Panc1 (cell line): ENCODE data around the gene LYSMD3. TPM values are rescaled to one million over a fixed set of nuclear protein-coding genes. Genes with fewer than 3 reads are reported as not detected.

Experiments used
- ATAC-seq: fragments of 200-7000 bp; cut with Tn5 transposase; 2 replicates; pipeline ENCODE4 v1.9.1; 2020; ENCODE audit warnings: mild to moderate bottlenecking, moderate library complexity
- BruUV-seq: library from RNA; stranded (reverse); fragments of 400-500 nt; replicated peaks from 2 replicates; lab custom pipeline; 2021; lab: Mats Ljungman, UMichigan
- CTCF ChIA-PET: fragments of 300-600 bp; sonication (Branson Sonifier 250); formaldehyde crosslinking; loops from one replicate; lab custom pipeline; 2022; ENCODE audit warnings: antibody characterized with exemption; lab: Charles Lee
- POLR2A ChIA-PET: fragments of 300-600 bp; sonication (Branson Sonifier 250); formaldehyde crosslinking; loops from one replicate; lab custom pipeline; 2022; ENCODE audit warnings: antibody characterized with exemption; lab: Charles Lee
- DNase-seq: peaks from one replicate; pipeline ENCODE4 v3.0.0-alpha.2; 2010; ENCODE audit warnings: low read depth, low spot score
- H3K27ac ChIP-seq: 2 replicates; pipeline ENCODE4 v1.5.1; 2011; ENCODE audit warnings: mild to moderate bottlenecking, low read length, inconsistent platforms
- H3K27me3 ChIP-seq: fragments of 200-500 bp; sonication (Bioruptor generic); 2 replicates; pipeline ENCODE4 v1.6.0; 2014; ENCODE audit warnings: low read length, inconsistent platforms; ENCODE audit not compliant: control insufficient read depth, insufficient read depth
- H3K36me3 ChIP-seq: fragments of 200-500 bp; sonication (Bioruptor generic); 2 replicates; pipeline ENCODE4 v1.5.1; 2014; ENCODE audit warnings: inconsistent platforms, mild to moderate bottlenecking, low read length, moderate library complexity; ENCODE audit not compliant: control insufficient read depth, insufficient read depth
- H3K4me1 ChIP-seq: 2 replicates; pipeline ENCODE4 v1.5.1; 2011; ENCODE audit warnings: inconsistent platforms, mild to moderate bottlenecking, low read length, moderate library complexity; ENCODE audit not compliant: control insufficient read depth, insufficient read depth
- H3K4me3 ChIP-seq, 2 experiments: 2 replicates each; pipeline ENCODE4 v1.5.1; 2011 to 2012; ENCODE audit warnings: low read depth in 2 of 2, low read length in 2 of 2, mild to moderate bottlenecking in 2 of 2, inconsistent platforms in 1 of 2, moderate library complexity in 1 of 2
- H3K9me3 ChIP-seq: fragments of 200-500 bp; sonication (Bioruptor generic); 2 replicates; pipeline ENCODE4 v1.5.1; 2014; ENCODE audit warnings: low read depth, mild to moderate bottlenecking, inconsistent platforms, low read length, moderate library complexity; ENCODE audit not compliant: control insufficient read depth, insufficient read depth
- POLR2AphosphoS5 ChIP-seq: IDR thresholded peaks from 2 replicates; pipeline ENCODE4 v1.6.1; 2012; ENCODE audit warnings: mild to moderate bottlenecking, low read depth, low read length, moderate library complexity
- SIN3A ChIP-seq: IDR thresholded peaks from 2 replicates; pipeline ENCODE4 v1.6.1; 2012; ENCODE audit warnings: low read depth, mild to moderate bottlenecking, low read length, moderate library complexity, borderline replicate concordance; ENCODE audit not compliant: insufficient read depth
- in situ Hi-C: cut with HindIII; loops from 2 replicates; pipeline ENCODE4 v1.10.0; 2016; ENCODE audit warnings: low sequenced_read_pairs, low pct_unique_long_range_greater_than_20kb
- intact Hi-C: fragments of 100-400 bp; cut with micrococcal nuclease; formaldehyde crosslinking; loops from one replicate; pipeline ENCODE4 v1.10.0; 2022; ENCODE audit not compliant: unreplicated experiment
- total RNA-seq: library from RNA; stranded (reverse); gene quantifications from one replicate; pipeline ENCODE4 v1.2.1, GENCODE V29; 2021; ENCODE audit not compliant: unreplicated experiment
- TF ChIP-seq, protein P1 (sequence below): fragments of 450-650 bp; IDR thresholded peaks from 2 replicates; pipeline ENCODE4 v1.5.1; 2017; ENCODE audit warnings: mild to moderate bottlenecking
- TF ChIP-seq, protein P2 (sequence below), 2 experiments: IDR thresholded peaks; 2 replicates each; pipeline ENCODE4 v1.6.1; 2011 to 2012; ENCODE audit warnings: low read depth in 2 of 2, control low read depth in 1 of 2, low read length in 1 of 2, mild to moderate bottlenecking in 1 of 2, moderate library complexity in 1 of 2; ENCODE audit not compliant: insufficient read depth in 1 of 2

LYSMD3 gene
- total RNA-seq, 1 experiment from 2014 or later, result 16.0 TPM

DNA sequence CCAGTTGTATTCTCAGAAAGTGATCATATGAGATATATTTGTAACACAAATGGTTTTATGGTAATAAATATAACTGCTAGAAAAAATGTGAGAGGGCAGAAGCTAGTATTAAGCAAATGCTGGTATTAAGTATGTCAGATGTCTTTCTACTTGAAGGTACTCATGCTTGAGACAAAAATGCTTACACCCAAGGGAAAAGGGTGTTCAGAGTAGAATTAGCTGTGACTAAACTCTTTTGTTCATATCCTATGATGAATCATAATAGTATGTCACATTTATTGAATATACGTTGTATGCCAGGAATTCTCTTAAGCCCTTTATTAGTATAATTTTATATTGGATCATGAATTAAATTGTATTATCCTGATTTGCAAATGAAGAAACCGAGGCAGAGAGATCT lies 31.4 kb upstream of the LYSMD3 start:
- no TSS peak for BruUV-seq
- Histone ChIP-seq H3K4me3 (no peak overlapping the region), H3K9me3 (no peaks in the 10 kb centered on the region), H3K27ac (no peak overlapping the region), H3K36me3 (no peaks in the 10 kb centered on the region; the same call in 1 of the 2 replicates), H3K27me3 (peaks cover 47% of the 10 kb centered on the region), H3K4me1 (no peaks in the 10 kb centered on the region)
- POLR2A ChIA-PET, result no interaction called here
- DNase-seq (no peak), ATAC-seq (no peak)
- CTCF ChIA-PET, result no interaction called here
- in situ Hi-C loops (no loop called here), intact Hi-C loops (loop anchor here (10.0 kb wide), 1 partner anchor 214 kb away; no protein-coding TSS in a partner anchor)
- TF ChIP-seq, protein P1, sequence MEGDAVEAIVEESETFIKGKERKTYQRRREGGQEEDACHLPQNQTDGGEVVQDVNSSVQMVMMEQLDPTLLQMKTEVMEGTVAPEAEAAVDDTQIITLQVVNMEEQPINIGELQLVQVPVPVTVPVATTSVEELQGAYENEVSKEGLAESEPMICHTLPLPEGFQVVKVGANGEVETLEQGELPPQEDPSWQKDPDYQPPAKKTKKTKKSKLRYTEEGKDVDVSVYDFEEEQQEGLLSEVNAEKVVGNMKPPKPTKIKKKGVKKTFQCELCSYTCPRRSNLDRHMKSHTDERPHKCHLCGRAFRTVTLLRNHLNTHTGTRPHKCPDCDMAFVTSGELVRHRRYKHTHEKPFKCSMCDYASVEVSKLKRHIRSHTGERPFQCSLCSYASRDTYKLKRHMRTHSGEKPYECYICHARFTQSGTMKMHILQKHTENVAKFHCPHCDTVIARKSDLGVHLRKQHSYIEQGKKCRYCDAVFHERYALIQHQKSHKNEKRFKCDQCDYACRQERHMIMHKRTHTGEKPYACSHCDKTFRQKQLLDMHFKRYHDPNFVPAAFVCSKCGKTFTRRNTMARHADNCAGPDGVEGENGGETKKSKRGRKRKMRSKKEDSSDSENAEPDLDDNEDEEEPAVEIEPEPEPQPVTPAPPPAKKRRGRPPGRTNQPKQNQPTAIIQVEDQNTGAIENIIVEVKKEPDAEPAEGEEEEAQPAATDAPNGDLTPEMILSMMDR, result no peak
- TF ChIP-seq POLR2AphosphoS5, result no peak
- TF ChIP-seq, protein P2, sequence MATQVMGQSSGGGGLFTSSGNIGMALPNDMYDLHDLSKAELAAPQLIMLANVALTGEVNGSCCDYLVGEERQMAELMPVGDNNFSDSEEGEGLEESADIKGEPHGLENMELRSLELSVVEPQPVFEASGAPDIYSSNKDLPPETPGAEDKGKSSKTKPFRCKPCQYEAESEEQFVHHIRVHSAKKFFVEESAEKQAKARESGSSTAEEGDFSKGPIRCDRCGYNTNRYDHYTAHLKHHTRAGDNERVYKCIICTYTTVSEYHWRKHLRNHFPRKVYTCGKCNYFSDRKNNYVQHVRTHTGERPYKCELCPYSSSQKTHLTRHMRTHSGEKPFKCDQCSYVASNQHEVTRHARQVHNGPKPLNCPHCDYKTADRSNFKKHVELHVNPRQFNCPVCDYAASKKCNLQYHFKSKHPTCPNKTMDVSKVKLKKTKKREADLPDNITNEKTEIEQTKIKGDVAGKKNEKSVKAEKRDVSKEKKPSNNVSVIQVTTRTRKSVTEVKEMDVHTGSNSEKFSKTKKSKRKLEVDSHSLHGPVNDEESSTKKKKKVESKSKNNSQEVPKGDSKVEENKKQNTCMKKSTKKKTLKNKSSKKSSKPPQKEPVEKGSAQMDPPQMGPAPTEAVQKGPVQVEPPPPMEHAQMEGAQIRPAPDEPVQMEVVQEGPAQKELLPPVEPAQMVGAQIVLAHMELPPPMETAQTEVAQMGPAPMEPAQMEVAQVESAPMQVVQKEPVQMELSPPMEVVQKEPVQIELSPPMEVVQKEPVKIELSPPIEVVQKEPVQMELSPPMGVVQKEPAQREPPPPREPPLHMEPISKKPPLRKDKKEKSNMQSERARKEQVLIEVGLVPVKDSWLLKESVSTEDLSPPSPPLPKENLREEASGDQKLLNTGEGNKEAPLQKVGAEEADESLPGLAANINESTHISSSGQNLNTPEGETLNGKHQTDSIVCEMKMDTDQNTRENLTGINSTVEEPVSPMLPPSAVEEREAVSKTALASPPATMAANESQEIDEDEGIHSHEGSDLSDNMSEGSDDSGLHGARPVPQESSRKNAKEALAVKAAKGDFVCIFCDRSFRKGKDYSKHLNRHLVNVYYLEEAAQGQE (IDR thresholded peaks at IDR 0.05; ENCODE audit: insufficient read depth in 1 of 2, low read depth in 2 of 2, low read length in 1 of 2), result no peak

DNA sequence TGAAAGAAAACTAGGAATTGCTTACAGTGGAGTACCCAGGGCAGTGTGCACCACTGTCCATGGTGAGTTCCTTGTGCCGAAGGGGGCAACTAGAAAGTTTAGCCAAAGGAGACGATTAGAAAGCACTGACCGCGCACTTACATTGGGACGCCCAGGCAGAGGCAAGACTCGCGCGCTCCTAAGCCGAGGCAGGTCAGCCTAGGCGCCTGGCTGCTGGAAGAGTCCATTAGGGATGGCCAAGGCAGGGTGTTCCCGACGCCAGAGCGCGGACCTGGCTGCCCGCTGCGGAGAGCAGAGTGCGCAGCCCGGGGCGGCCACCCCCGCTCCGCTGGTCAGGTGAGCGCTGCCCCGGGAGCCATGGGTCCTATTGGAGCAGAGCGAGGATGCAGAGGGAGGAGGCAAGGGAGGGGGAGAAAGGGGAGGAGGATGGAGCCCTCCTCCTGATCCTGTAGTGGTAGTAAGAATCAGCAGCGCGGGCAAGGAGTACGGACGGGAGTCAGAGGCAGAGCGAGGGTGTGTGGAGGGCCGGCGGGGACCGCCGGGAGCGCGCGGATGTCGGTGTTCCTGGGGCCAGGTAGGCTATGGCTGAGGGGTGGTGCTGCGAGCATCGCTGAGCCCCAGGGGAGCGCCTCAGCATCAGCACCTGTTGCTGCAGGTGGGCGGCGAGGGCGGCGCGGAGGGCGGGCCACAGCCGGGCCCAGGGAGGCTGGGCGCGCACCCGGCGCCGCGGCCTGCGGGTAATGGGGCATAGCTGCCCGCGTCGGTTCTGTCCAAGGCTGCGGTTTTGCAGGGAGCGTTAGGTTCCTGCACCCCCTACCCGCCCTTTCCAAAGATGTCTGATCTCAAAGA lies 29.2 kb upstream of the LYSMD3 start, which contains the start of gene ADGRV1:
Gene ADGRV1, plus strand, starts transcription at position 454 of the 849 bp plus-strand sequence. Its CDS starts 99 bp downstream, at position 553.
- no peak for DNase-seq
- TF ChIP-seq, protein P2 (IDR thresholded peaks at IDR 0.05; ENCODE audit: insufficient read depth in 1 of 2, low read depth in 2 of 2, low read length in 1 of 2), result no peak
- TF ChIP-seq, protein P1, result no peak
- TF ChIP-seq SIN3A, result no peak
- no peak for TF ChIP-seq POLR2AphosphoS5
- H3K27ac ChIP-seq, result no peak within 1 kb of the TSS
- intact Hi-C loops (no loop called here), in situ Hi-C loops (no loop called here)
- H3K9me3 ChIP-seq, result no peaks in the 10 kb centered on the region
- H3K36me3 ChIP-seq, result no peaks in the 10 kb centered on the region; the same call in 1 of the 2 replicates
- peak; percentile 87 for ATAC-seq
- POLR2A ChIA-PET, result interaction anchor here (0.5 kb wide), 1 partner anchor 811 kb away, joined by 5 read pairs; no protein-coding TSS in a partner anchor
- H3K4me3 ChIP-seq, result peak within 1 kb of the TSS; percentile 28 to 34
- no peaks in the 10 kb centered on the region for H3K4me1 ChIP-seq
- peaks cover 60% of the 10 kb centered on the region for H3K27me3 ChIP-seq
- no TSS peak for BruUV-seq
- CTCF ChIA-PET, result no interaction called here
